Measurements from ENCODE around the gene PHF11. TPM values are rescaled to one million over a fixed set of nuclear protein-coding genes. Genes with fewer than 3 reads are reported as not detected.

PHF11 gene
- total and polyA plus RNA-seq, 2 of the 13 experiments (the other 11 are each of a cell fraction or from before 2014, with no cell fraction given): 15.8 to 22.0 TPM

- in situ Hi-C loops (cut with HindIII; ENCODE audit: extremely low pct_ligation_motif_present, low pct_unique_long_range_greater_than_20kb): no loop called here
- intact Hi-C loops (cut with micrococcal nuclease; ENCODE audit: unreplicated experiment): no loop called here
- peaks cover 1 to 19% of the 10 kb centered on the region in 2 experiments; a peak in 4 of 5 replicates for H3K36me3 ChIP-seq (replicated peaks in 1 of 2; ENCODE audit: control insufficient read depth in 1 of 2, insufficient read depth in 2 of 2, low read length in 2 of 2)
- H3K4me2 ChIP-seq (ENCODE audit: low read depth, low read length): no peak overlapping the region
- H3K9me3 ChIP-seq (ENCODE audit: low read length): no peaks in the 10 kb centered on the region
- no peak overlapping the region for H2AFZ ChIP-seq (ENCODE audit: low read length)
- H4K20me1 ChIP-seq (ENCODE audit: insufficient read depth, low read length): no peaks in the 10 kb centered on the region
- no peak overlapping the region for H3K27ac ChIP-seq (ENCODE audit: extremely low read length, insufficient read depth, low read length)
- no peaks in the 10 kb centered on the region for H3K27me3 ChIP-seq (ENCODE audit: control insufficient read depth in 1 of 2, insufficient read depth in 2 of 2, low read length in 2 of 2)
- ATAC-seq (no peak), DNase-seq (ENCODE audit: low spot score) (no peak), FAIRE-seq (no peak)
- TF ChIP-seq KIAA2018 (CRISPR knock-in tag; IDR thresholded peaks at IDR 0.05; ENCODE audit: borderline replicate concordance) (no peak), MAFK (conservative IDR thresholded peaks at IDR 0.05 in 1 of 2, IDR thresholded peaks at IDR 0.05 in 1 of 2; ENCODE audit: low read length in 2 of 2) (peak; percentile 7 to 64; a peak in 2 of 4 replicates), MAFF (IDR thresholded peaks at IDR 0.05; ENCODE audit: low read depth, low read length) (peak; percentile 47)
- H3K4me3 ChIP-seq (replicated peaks in 1 of 3; ENCODE audit: insufficient read depth in 1 of 3, low read depth in 2 of 3, low read length in 3 of 3): no peak overlapping the region
- no peak overlapping the region for H3K9ac ChIP-seq (ENCODE audit: insufficient read depth, low read depth, low read length)
- BruUV-seq (replicated peaks): TSS peak; percentile 38
- H3K79me2 ChIP-seq (ENCODE audit: insufficient read depth, low read length): no peaks in the 10 kb centered on the region
- no peaks in the 10 kb centered on the region for H3K4me1 ChIP-seq (ENCODE audit: insufficient read depth, low read length)
- ChIA-PET CTCF (ENCODE audit: low intra/inter-chr PET ratio, low total read pairs) (no interaction called here), POLR2A (no interaction called here)
Observed at GRCh38 chr13:49533011-49533410, 37.3 kb downstream of the PHF11 start.

All from HepG2 (cell line).